HepG2 (cell line): ENCODE results near the gene ZNF77. TPM values are rescaled to one million over a fixed set of nuclear protein-coding genes. Genes with fewer than 3 reads are reported as not detected.
A peak's percentile ranks its signal among the peaks of the same experiment; 100 is the strongest.

Experiments used
- ARNTL ChIP-seq: sonication (generic); formaldehyde crosslinking; IDR thresholded peaks from 2 replicates; pipeline ENCODE4 v1.4.0; 2020; ENCODE audit warnings: mild to moderate bottlenecking, missing genetic modification reagents
- BRCA1 ChIP-seq: sonication (generic); formaldehyde crosslinking; IDR thresholded peaks from 2 replicates; pipeline ENCODE4 v1.4.0; 2020; ENCODE audit warnings: missing genetic modification reagents
- CBFB ChIP-seq: sonication (generic); formaldehyde crosslinking; IDR thresholded peaks from 2 replicates; pipeline ENCODE4 v1.4.0; 2020; ENCODE audit warnings: missing genetic modification reagents
- CEBPG ChIP-seq: IDR thresholded peaks from 2 replicates; pipeline ENCODE4 v1.6.1; 2016
- EED ChIP-seq: sonication (generic); formaldehyde crosslinking; IDR thresholded peaks from 2 replicates; pipeline ENCODE4 v1.5.0; 2020; ENCODE audit warnings: mild to moderate bottlenecking, missing genetic modification reagents
- HNRNPL ChIP-seq: fragments of 200-400 bp; formaldehyde crosslinking; IDR thresholded peaks from 2 replicates; pipeline ENCODE4 v1.6.1; 2017; ENCODE audit warnings: mild to moderate bottlenecking, low read depth, low read length
- KAT8 ChIP-seq: IDR thresholded peaks from 2 replicates; pipeline ENCODE4 v1.6.1; 2016; ENCODE audit warnings: missing genetic modification reagents, missing compliant biosample characterization
- MED1 ChIP-seq: sonication (generic); formaldehyde crosslinking; IDR thresholded peaks from 2 replicates; pipeline ENCODE4 v1.4.0; 2020; ENCODE audit warnings: missing genetic modification reagents
- NR2C2 ChIP-seq: sonication (generic); formaldehyde crosslinking; IDR thresholded peaks from 2 replicates; pipeline ENCODE4 v1.4.0; 2020; ENCODE audit warnings: missing genetic modification reagents, mild to moderate bottlenecking, moderate library complexity, borderline replicate concordance
- PAF1 ChIP-seq: IDR thresholded peaks from 2 replicates; pipeline ENCODE4 v1.6.1; 2016; ENCODE audit warnings: missing genetic modification reagents, missing compliant biosample characterization
- RBAK ChIP-seq: sonication (generic); formaldehyde crosslinking; IDR thresholded peaks from 2 replicates; pipeline ENCODE4 v1.5.1; 2020; ENCODE audit warnings: mild to moderate bottlenecking, missing genetic modification reagents
- SP140L ChIP-seq: sonication (generic); formaldehyde crosslinking; IDR thresholded peaks from 2 replicates; pipeline ENCODE4 v1.4.0; 2020; ENCODE audit warnings: missing genetic modification reagents, borderline replicate concordance
- SRSF4 ChIP-seq: fragments of 200-400 bp; formaldehyde crosslinking; IDR thresholded peaks from one replicate; pipeline ENCODE4 v1.6.1; 2018; ENCODE audit warnings: mild to moderate bottlenecking, low read depth, low read length, moderate library complexity; ENCODE audit not compliant: poor library complexity, severe bottlenecking
- TAF1 ChIP-seq: sonication (generic); formaldehyde crosslinking; IDR thresholded peaks from 2 replicates; pipeline ENCODE4 v1.4.0; 2020; ENCODE audit warnings: missing genetic modification reagents
- ZMYM4 ChIP-seq: sonication (generic); formaldehyde crosslinking; IDR thresholded peaks from 2 replicates; pipeline ENCODE4 v1.8.1; 2023; ENCODE audit warnings: mild to moderate bottlenecking, missing genetic modification reagents
- ZNF12 ChIP-seq: sonication (generic); formaldehyde crosslinking; IDR thresholded peaks from 2 replicates; pipeline ENCODE4 v1.5.0; 2020; ENCODE audit warnings: missing genetic modification reagents
- ZNF430 ChIP-seq: sonication (generic); formaldehyde crosslinking; IDR thresholded peaks from 2 replicates; pipeline ENCODE4 v1.9.0; 2021; ENCODE audit warnings: mild to moderate bottlenecking, missing genetic modification reagents
- ZNF547 ChIP-seq: sonication (generic); formaldehyde crosslinking; IDR thresholded peaks from 2 replicates; pipeline ENCODE4 v1.5.1; 2020; ENCODE audit warnings: mild to moderate bottlenecking, missing genetic modification reagents
- ZNF556 ChIP-seq: sonication (generic); formaldehyde crosslinking; IDR thresholded peaks from 2 replicates; pipeline ENCODE4 v1.4.0; 2020; ENCODE audit warnings: mild to moderate bottlenecking, missing genetic modification reagents, borderline replicate concordance
- ZNF839 ChIP-seq: sonication (generic); formaldehyde crosslinking; IDR thresholded peaks from 2 replicates; pipeline ENCODE4 v1.4.0; 2020; ENCODE audit warnings: missing genetic modification reagents, mild to moderate bottlenecking, borderline replicate concordance
- polyA plus RNA-seq, 8 experiments: library from polyadenylated mRNA; depleted of rRNA in 3 of 8; stranded (reverse) in 7 of 8; unstranded in 1 of 8; fragments of >200 nt; fragmentation: Illumina TruSeq in 4 of 8; extraction: Trizol in 4 of 8; gene quantifications; 2 replicates each; pipeline versions ENCODE4 v1.2.1 to v1.2.3, GENCODE V29; 2011 to 2016; ENCODE audit warnings: low read depth in 4 of 8, missing spikeins in 1 of 8, mixed read lengths in 1 of 8; ENCODE audit not compliant: insufficient read depth in 1 of 8
- total RNA-seq, 5 experiments: library from RNA; depleted of rRNA; stranded (reverse); fragments of >200 nt; fragmentation: Illumina TruSeq; extraction: Trizol; gene quantifications; 2 replicates each; pipeline ENCODE4 v1.2.3, GENCODE V29; 2016; ENCODE audit warnings: low read depth in 1 of 5
- TF ChIP-seq, protein P1 (sequence below): sonication (generic); formaldehyde crosslinking; IDR thresholded peaks from 2 replicates; pipeline ENCODE4 v1.5.0; 2020; ENCODE audit warnings: missing genetic modification reagents, mild to moderate bottlenecking, borderline replicate concordance
- TF ChIP-seq, protein P2 (sequence below): IDR thresholded peaks from 2 replicates; pipeline ENCODE4 v1.6.1; 2016; ENCODE audit warnings: missing compliant biosample characterization, missing genetic modification reagents, borderline replicate concordance
- TF ChIP-seq, protein P3 (sequence below): sonication (generic); formaldehyde crosslinking; IDR thresholded peaks from 2 replicates; pipeline ENCODE4 v1.5.0; 2020; ENCODE audit warnings: mild to moderate bottlenecking, missing genetic modification reagents, moderate library complexity

Gene ZNF77
- total and polyA plus RNA-seq, 2 of the 13 experiments (the other 11 are each of a cell fraction or from before 2014, with no cell fraction given) = 7.1 to 11.5 TPM

DNA sequence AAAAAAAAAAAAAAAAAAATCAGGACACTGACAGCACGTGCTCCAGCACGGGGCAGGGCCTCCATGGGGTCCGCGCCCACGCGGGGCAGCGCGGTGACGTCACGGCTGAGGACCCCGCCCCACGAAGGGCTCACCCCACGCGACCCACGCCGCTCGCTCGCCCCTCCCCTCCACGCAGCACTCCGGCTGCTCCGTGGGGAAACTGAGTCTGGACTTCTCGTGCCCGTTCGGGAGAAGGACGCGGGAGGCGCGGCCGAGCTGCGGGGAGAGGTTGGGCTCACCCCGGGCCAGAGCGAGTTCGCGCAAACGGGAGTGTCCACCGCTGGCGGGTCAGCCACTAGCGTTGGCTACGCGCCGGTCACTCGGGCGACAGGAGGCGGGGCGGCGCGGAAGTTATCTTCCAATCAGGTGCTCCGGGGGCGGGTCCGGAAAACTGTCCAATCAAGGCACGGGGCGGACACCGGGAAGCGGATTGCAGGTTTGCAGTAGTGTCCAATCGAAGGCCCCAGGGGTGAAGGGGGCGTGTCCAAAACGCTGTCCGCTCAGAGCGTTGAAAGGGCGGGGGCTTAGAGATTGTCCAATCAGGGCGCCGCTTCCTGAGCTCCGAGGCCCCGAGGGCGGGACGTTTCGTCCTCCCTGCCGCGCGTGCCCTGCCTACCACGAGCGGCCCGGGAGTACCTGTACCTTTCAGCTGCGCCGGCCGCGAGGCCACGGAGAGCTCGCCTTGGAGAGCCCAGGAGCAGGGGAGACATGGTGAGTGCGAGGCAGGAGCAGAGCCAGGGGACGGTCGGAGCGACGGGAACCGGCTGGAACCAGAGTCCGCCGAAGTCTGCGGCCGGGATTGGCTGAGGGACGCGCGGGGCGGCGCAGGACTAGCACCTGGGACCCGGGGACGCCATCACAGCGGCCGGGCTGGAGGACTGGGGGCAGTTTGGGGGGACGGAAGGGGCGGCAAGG is 44.2 kb downstream of the ZNF77 start, which contains the start of gene ZNF57 (continued):
- TF ChIP-seq HNRNPL = no peak
- peak; percentile 70 for TF ChIP-seq ARNTL (CRISPR knock-in tag)
- TF ChIP-seq NR2C2 (CRISPR knock-in tag) = no peak; the same call in 1 of the 2 replicates
- TF ChIP-seq, protein P1, sequence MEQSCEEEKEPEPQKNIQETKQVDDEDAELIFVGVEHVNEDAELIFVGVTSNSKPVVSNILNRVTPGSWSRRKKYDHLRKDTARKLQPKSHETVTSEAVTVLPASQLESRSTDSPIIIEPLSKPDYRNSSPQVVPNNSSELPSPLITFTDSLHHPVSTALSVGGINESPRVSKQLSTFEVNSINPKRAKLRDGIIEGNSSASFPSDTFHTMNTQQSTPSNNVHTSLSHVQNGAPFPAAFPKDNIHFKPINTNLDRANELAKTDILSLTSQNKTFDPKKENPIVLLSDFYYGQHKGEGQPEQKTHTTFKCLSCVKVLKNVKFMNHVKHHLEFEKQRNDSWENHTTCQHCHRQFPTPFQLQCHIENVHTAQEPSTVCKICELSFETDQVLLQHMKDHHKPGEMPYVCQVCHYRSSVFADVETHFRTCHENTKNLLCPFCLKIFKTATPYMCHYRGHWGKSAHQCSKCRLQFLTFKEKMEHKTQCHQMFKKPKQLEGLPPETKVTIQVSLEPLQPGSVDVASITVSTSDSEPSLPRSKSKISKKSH = no peak
- TF ChIP-seq, protein P2, sequence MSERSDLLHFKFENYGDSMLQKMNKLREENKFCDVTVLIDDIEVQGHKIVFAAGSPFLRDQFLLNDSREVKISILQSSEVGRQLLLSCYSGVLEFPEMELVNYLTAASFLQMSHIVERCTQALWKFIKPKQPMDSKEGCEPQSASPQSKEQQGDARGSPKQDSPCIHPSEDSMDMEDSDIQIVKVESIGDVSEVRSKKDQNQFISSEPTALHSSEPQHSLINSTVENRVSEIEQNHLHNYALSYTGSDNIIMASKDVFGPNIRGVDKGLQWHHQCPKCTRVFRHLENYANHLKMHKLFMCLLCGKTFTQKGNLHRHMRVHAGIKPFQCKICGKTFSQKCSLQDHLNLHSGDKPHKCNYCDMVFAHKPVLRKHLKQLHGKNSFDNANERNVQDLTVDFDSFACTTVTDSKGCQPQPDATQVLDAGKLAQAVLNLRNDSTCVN (CRISPR knock-in tag) = peak; percentile 21; the same call in 1 of the 2 replicates
- peak; percentile 82; the same call in 1 of the 2 replicates for TF ChIP-seq TAF1
- peak; percentile 56 for TF ChIP-seq MED1 (CRISPR knock-in tag)
- TF ChIP-seq ZNF430 (CRISPR knock-in tag) = 0 out of 2 replicates have a peak, but pooled peaks have one; percentile 20
- no peak for TF ChIP-seq SRSF4
- TF ChIP-seq RBAK (CRISPR knock-in tag) = 0 out of 2 replicates have a peak, but pooled peaks have one; percentile 21
- 0 out of 2 replicates have a peak, but pooled peaks have one; percentile 29 for TF ChIP-seq BRCA1 (CRISPR knock-in tag)
- TF ChIP-seq CBFB (CRISPR knock-in tag) = 0 out of 2 replicates have a peak, but pooled peaks have one; percentile 43
- TF ChIP-seq SP140L (CRISPR knock-in tag) = no peak
- peak; percentile 73; the same call in 1 of the 2 replicates for TF ChIP-seq ZNF547
- TF ChIP-seq CEBPG (CRISPR knock-in tag) = no peak
- no peak for TF ChIP-seq PAF1 (CRISPR knock-in tag)
- TF ChIP-seq EED (CRISPR knock-in tag) = no peak
- peak; percentile 24; the same call in 1 of the 2 replicates for TF ChIP-seq ZNF556
- TF ChIP-seq ZNF12 = peak; percentile 19; the same call in 1 of the 2 replicates
- no peak for TF ChIP-seq ZNF839 (CRISPR knock-in tag)
- peak; percentile 70 for TF ChIP-seq KAT8 (CRISPR knock-in tag)
- TF ChIP-seq, protein P3, sequence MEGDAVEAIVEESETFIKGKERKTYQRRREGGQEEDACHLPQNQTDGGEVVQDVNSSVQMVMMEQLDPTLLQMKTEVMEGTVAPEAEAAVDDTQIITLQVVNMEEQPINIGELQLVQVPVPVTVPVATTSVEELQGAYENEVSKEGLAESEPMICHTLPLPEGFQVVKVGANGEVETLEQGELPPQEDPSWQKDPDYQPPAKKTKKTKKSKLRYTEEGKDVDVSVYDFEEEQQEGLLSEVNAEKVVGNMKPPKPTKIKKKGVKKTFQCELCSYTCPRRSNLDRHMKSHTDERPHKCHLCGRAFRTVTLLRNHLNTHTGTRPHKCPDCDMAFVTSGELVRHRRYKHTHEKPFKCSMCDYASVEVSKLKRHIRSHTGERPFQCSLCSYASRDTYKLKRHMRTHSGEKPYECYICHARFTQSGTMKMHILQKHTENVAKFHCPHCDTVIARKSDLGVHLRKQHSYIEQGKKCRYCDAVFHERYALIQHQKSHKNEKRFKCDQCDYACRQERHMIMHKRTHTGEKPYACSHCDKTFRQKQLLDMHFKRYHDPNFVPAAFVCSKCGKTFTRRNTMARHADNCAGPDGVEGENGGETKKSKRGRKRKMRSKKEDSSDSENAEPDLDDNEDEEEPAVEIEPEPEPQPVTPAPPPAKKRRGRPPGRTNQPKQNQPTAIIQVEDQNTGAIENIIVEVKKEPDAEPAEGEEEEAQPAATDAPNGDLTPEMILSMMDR (CRISPR knock-in tag) = 0 out of 2 replicates have a peak, but pooled peaks have one; percentile 4
- TF ChIP-seq ZMYM4 (CRISPR knock-in tag) = no peak; the same call in none of the 2 replicates
